DND-41 (cell line): Measurements from ENCODE around the gene ARFGEF3.

Experiments used
- ATAC-seq: fragments of 200-7000 bp; cut with Tn5 transposase; 3 replicates; pipeline ENCODE4 v1.9.1; 2021; ENCODE audit warnings: low read depth; ENCODE audit not compliant: insufficient read depth
- DNase-seq: peaks from one replicate; pipeline ENCODE4 v3.0.0-alpha.2; 2020
- H2AFZ ChIP-seq: 2 replicates; pipeline ENCODE4 v1.6.0; 2012; ENCODE audit warnings: low read depth, low read length
- H3K27ac ChIP-seq: 2 replicates; pipeline ENCODE4 v1.5.1; 2012; ENCODE audit warnings: low read length, inconsistent platforms
- H3K27me3 ChIP-seq: fragments of 200-600 bp; sonication (generic); 2 replicates; pipeline ENCODE4 v1.6.0; 2012; ENCODE audit warnings: low read length, mild to moderate bottlenecking, inconsistent platforms; ENCODE audit not compliant: insufficient read depth, poor library complexity
- H3K36me3 ChIP-seq: 2 replicates; pipeline ENCODE4 v1.5.1; 2012; ENCODE audit warnings: low read length, inconsistent platforms; ENCODE audit not compliant: insufficient read depth
- H3K4me1 ChIP-seq: 2 replicates; pipeline ENCODE4 v1.5.1; 2012; ENCODE audit warnings: mild to moderate bottlenecking, low read length; ENCODE audit not compliant: insufficient read depth
- H3K4me2 ChIP-seq: 2 replicates; pipeline ENCODE4 v1.6.0; 2012; ENCODE audit warnings: mild to moderate bottlenecking, moderate library complexity, low read length, inconsistent platforms; ENCODE audit not compliant: insufficient read depth
- H3K4me3 ChIP-seq, 2 experiments: fragments of 200-600 bp in 1 of 2; shearing (Covaris generic) in 1 of 2; 2 replicates each; pipeline ENCODE4 v1.5.1; 2012 to 2016; ENCODE audit warnings: inconsistent platforms in 2 of 2, low read length in 2 of 2, mild to moderate bottlenecking in 2 of 2, low read depth in 1 of 2, moderate library complexity in 1 of 2
- H3K79me2 ChIP-seq: 2 replicates; pipeline ENCODE4 v1.6.0; 2012; ENCODE audit warnings: low read length, inconsistent platforms; ENCODE audit not compliant: insufficient read depth
- H3K9ac ChIP-seq: 2 replicates; pipeline ENCODE4 v1.6.0; 2012; ENCODE audit warnings: low read depth, mild to moderate bottlenecking, inconsistent platforms, low read length, moderate library complexity
- H3K9me3 ChIP-seq: 2 replicates; pipeline ENCODE4 v1.5.1; 2012; ENCODE audit warnings: low read length, moderate library complexity, mild to moderate bottlenecking, inconsistent platforms; ENCODE audit not compliant: insufficient read depth, severe bottlenecking
- H4K20me1 ChIP-seq: 2 replicates; pipeline ENCODE4 v1.6.0; 2012; ENCODE audit warnings: low read length; ENCODE audit not compliant: insufficient read depth
- EZH2 ChIP-seq: IDR thresholded peaks from 3 replicates; pipeline ENCODE4 v1.6.1; 2012; ENCODE audit warnings: borderline replicate concordance, low read depth, mild to moderate bottlenecking, moderate library complexity, low read length, inconsistent platforms; ENCODE audit not compliant: severe bottlenecking
- TF ChIP-seq, protein P1 (sequence below): IDR thresholded peaks from 2 replicates; pipeline ENCODE4 v1.5.1; 2012; ENCODE audit warnings: borderline replicate concordance, low read length, moderate library complexity, mild to moderate bottlenecking; ENCODE audit not compliant: poor library complexity, severe bottlenecking; ENCODE audit errors: extremely low read depth

ARFGEF3 gene

GRCh38 chr6:138307816-138308730, 146.3 kb downstream of the ARFGEF3 start:
- Histone ChIP-seq H3K36me3 (no peaks in the 10 kb centered on the region), H3K4me3 (no peak overlapping the region), H3K79me2 (no peaks in the 10 kb centered on the region), H3K9me3 (no peaks in the 10 kb centered on the region), H3K4me2 (no peak overlapping the region), H2AFZ (no peak overlapping the region), H4K20me1 (no peaks in the 10 kb centered on the region), H3K4me1 (no peaks in the 10 kb centered on the region), H3K27me3 (peaks cover 15% of the 10 kb centered on the region), H3K9ac (no peak overlapping the region), H3K27ac (no peak overlapping the region)
- DNase-seq = no peak
- ATAC-seq = no peak
- TF ChIP-seq, protein P1, sequence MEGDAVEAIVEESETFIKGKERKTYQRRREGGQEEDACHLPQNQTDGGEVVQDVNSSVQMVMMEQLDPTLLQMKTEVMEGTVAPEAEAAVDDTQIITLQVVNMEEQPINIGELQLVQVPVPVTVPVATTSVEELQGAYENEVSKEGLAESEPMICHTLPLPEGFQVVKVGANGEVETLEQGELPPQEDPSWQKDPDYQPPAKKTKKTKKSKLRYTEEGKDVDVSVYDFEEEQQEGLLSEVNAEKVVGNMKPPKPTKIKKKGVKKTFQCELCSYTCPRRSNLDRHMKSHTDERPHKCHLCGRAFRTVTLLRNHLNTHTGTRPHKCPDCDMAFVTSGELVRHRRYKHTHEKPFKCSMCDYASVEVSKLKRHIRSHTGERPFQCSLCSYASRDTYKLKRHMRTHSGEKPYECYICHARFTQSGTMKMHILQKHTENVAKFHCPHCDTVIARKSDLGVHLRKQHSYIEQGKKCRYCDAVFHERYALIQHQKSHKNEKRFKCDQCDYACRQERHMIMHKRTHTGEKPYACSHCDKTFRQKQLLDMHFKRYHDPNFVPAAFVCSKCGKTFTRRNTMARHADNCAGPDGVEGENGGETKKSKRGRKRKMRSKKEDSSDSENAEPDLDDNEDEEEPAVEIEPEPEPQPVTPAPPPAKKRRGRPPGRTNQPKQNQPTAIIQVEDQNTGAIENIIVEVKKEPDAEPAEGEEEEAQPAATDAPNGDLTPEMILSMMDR = no peak
- no peak for TF ChIP-seq EZH2

GRCh38 chr6:138308731-138309110, 147.0 kb downstream of the ARFGEF3 start:
- Histone ChIP-seq H3K36me3 (no peaks in the 10 kb centered on the region), H4K20me1 (no peaks in the 10 kb centered on the region), H3K79me2 (no peaks in the 10 kb centered on the region), H3K4me1 (no peaks in the 10 kb centered on the region), H3K9me3 (no peaks in the 10 kb centered on the region), H3K27ac (no peak overlapping the region), H3K4me2 (no peak overlapping the region), H3K9ac (no peak overlapping the region), H2AFZ (no peak overlapping the region), H3K27me3 (peaks cover 15% of the 10 kb centered on the region), H3K4me3 (no peak overlapping the region)
- no peak for ATAC-seq
- no peak for TF ChIP-seq EZH2
- TF ChIP-seq, protein P1 = no peak
- no peak for DNase-seq

GRCh38 chr6:138309695-138310094, 148.0 kb downstream of the ARFGEF3 start:
- Histone ChIP-seq H3K27me3 (peaks cover 15% of the 10 kb centered on the region), H3K4me2 (no peak overlapping the region), H3K36me3 (no peaks in the 10 kb centered on the region), H2AFZ (no peak overlapping the region), H3K9me3 (no peaks in the 10 kb centered on the region), H4K20me1 (no peaks in the 10 kb centered on the region), H3K27ac (no peak overlapping the region), H3K4me3 (no peak overlapping the region), H3K9ac (no peak overlapping the region), H3K4me1 (no peaks in the 10 kb centered on the region), H3K79me2 (no peaks in the 10 kb centered on the region)
- DNase-seq (no peak), ATAC-seq (no peak)
- TF ChIP-seq, protein P1 = no peak
- TF ChIP-seq EZH2 = no peak
